Kidney (tissue), 14 donors: ENCODE measurements around the gene GALNT14. TPM values are rescaled to one million over a fixed set of nuclear protein-coding genes. Genes with fewer than 3 reads are reported as not detected.

Experiments used
- DNase-seq, 5 donors: peaks; one replicate each; pipeline ENCODE4 v3.0.0-alpha.2; 2013 to 2020
- FAIRE-seq: peaks from 2 replicates; lab custom pipeline; 2012; peaks lifted over from hg19 to GRCh38; lab: Jason Lieb, UNC
- H3K27ac ChIP-seq, 2 donors: one replicate each; pipeline ENCODE4 v1.7.0; 2013; ENCODE audit warnings: low read depth in 2 of 2, low read length in 2 of 2, inconsistent platforms in 1 of 2
- H3K27me3 ChIP-seq: one replicate; pipeline ENCODE4 v1.7.1; 2013; ENCODE audit warnings: low read length, inconsistent platforms; ENCODE audit not compliant: control insufficient read depth, insufficient read depth
- H3K36me3 ChIP-seq, 3 donors: one replicate each; pipeline versions ENCODE4 v1.7.0 to v1.7.1; 2013; ENCODE audit warnings: low read length in 3 of 3, control low read depth in 1 of 3, inconsistent platforms in 1 of 3; ENCODE audit not compliant: insufficient read depth in 3 of 3, control insufficient read depth in 2 of 3
- H3K4me1 ChIP-seq, 3 donors: one replicate each; pipeline versions ENCODE4 v1.7.0 to v1.7.1; 2013; ENCODE audit warnings: low read length in 3 of 3, inconsistent platforms in 1 of 3, low read depth in 1 of 3; ENCODE audit not compliant: control insufficient read depth in 2 of 3, insufficient read depth in 2 of 3
- H3K4me3 ChIP-seq, 3 donors: one replicate each; pipeline versions ENCODE4 v1.7.0 to v1.8.1; 2013; ENCODE audit warnings: low read length in 3 of 3, control low read depth in 1 of 3, inconsistent platforms in 1 of 3
- H3K9ac ChIP-seq, 3 donors: one replicate each; pipeline versions ENCODE4 v1.7.0 to v1.7.1; 2013; ENCODE audit warnings: low read length in 3 of 3, control low read depth in 1 of 3, inconsistent platforms in 1 of 3
- H3K9me3 ChIP-seq, 3 donors: one replicate each; pipeline versions ENCODE4 v1.7.0 to v1.7.1; 2013; ENCODE audit warnings: low read length in 3 of 3, control low read depth in 1 of 3, inconsistent platforms in 1 of 3; ENCODE audit not compliant: control insufficient read depth in 2 of 3, insufficient read depth in 1 of 3
- CTCF ChIP-seq: IDR thresholded peaks from 3 replicates; pipeline ENCODE4 v1.5.1; 2012; ENCODE audit warnings: mild to moderate bottlenecking, moderate library complexity, borderline replicate concordance; ENCODE audit not compliant: insufficient read depth; ENCODE audit errors: extremely low read depth
- intact Hi-C: fragments of 100-400 bp; cut with DNase I; formaldehyde crosslinking; loops from one replicate; pipeline ENCODE4 v1.11.1; 2022
- polyA plus RNA-seq: library from polyadenylated mRNA; stranded (reverse); fragments of 350-450 nt; fragmentation: Illumina TruSeq; extraction: RNeasy Lipid Tissue Mini Kit (QIAGEN cat#74804); gene quantifications from one replicate; pipeline ENCODE4 v1.2.3, GENCODE V29; 2014; ENCODE audit warnings: low read depth, low replicate concordance; ENCODE audit not compliant: insufficient read depth
- total RNA-seq: library from RNA; stranded (reverse); fragmentation: NEBNext Ultra II Directional; extraction: Animal tissue kit (Norgen Biotek cat#: 25700); gene quantifications from one replicate; pipeline ENCODE4 v1.2.1, GENCODE V29; 2021
- donor health status: control.
- donor health status: control.
- donor health status: control.
- donor health status: control.
- donor health status: control.
- donor health status: DM: yes; HTN: yes; CAD: no.
- donor health status: Normal renal cell carcinoma (clear cell type).

GALNT14 gene
- total and polyA plus RNA-seq, 2 donors from 2014 or later = 84.6 to 90.3 TPM

- H3K4me3 ChIP-seq = no peak overlapping the region
- intact Hi-C loops = no loop called here
- H3K36me3 ChIP-seq = no peaks in the 10 kb centered on the region
- no peak for TF ChIP-seq CTCF
- H3K9ac ChIP-seq = no peak overlapping the region
- DNase-seq = peak; percentile 57 to 80 (median 64)
- peaks cover 6 to 42% (median 34%) of the 10 kb centered on the region in 3 donors for H3K4me1 ChIP-seq
- H3K27ac ChIP-seq = no peak overlapping the region
- no peaks in the 10 kb centered on the region for H3K27me3 ChIP-seq
- H3K9me3 ChIP-seq = no peaks in the 10 kb centered on the region
- FAIRE-seq = no peak
Observed at GRCh38 chr2:31008561-31009114, 129.6 kb downstream of the GALNT14 start.

DNA sequence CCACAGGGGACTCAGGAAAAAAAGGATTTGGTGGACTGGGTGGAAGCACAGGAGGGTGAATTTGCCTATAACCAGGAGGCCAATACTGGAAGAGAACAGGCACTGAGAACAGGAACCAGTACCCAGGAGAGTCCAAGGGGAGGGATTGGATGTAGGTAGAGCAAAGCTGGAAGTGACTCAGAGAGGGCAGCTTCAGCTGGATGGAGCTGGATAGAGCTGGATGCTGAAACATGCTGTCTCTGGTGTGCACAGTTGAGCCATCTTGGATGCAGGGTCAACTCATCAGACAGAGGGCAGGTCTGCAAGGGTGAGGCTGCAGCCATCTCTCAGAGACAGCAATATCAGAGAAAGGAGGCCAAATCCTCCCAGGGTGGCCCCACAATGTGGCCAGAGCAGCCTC is 134.0 kb downstream of the GALNT14 start:
- DNase-seq (no peak), FAIRE-seq (no peak)
- H3K27ac ChIP-seq = peak overlapping the region; percentile 3
- peaks cover 6 to 35% (median 22%) of the 10 kb centered on the region in 3 donors for H3K4me1 ChIP-seq
- H3K9ac ChIP-seq = no peak overlapping the region
- H3K4me3 ChIP-seq = no peak overlapping the region
- TF ChIP-seq CTCF = no peak
- no peaks in the 10 kb centered on the region for H3K27me3 ChIP-seq
- intact Hi-C loops = no loop called here
- no peaks in the 10 kb centered on the region for H3K36me3 ChIP-seq
- no peaks in the 10 kb centered on the region for H3K9me3 ChIP-seq

DNA sequence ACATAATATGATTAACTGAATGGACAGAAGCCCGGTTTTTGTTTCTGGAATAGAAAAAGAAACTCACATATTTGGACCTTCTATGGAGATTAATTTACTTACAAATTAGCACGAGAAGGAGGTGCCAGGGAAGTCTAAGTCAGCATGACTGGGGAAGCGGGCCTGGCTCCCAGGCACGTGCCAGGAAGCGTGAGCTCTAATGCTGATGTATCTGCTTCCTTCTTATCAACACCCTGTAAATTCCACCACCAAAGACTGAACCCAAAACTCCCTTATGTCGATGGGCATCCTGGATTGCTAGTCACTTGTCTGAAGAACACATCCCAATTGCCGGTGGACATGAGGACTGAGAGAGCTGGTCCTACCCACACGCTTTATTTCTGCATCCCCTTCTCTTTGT is 134.5 kb downstream of the GALNT14 start:
- intact Hi-C loops = no loop called here
- no peak for TF ChIP-seq CTCF
- Histone ChIP-seq H3K9ac (no peak overlapping the region), H3K4me1 (peaks cover 3 to 34% (median 22%) of the 10 kb centered on the region in 3 donors), H3K36me3 (no peaks in the 10 kb centered on the region), H3K4me3 (no peak overlapping the region), H3K9me3 (no peaks in the 10 kb centered on the region), H3K27me3 (no peaks in the 10 kb centered on the region), H3K27ac (peak overlapping the region; percentile 3)
- FAIRE-seq (no peak), DNase-seq (peak in 1 of 5 donors; percentile 79)
